ENCODE results near the gene TC2N.

DNA sequence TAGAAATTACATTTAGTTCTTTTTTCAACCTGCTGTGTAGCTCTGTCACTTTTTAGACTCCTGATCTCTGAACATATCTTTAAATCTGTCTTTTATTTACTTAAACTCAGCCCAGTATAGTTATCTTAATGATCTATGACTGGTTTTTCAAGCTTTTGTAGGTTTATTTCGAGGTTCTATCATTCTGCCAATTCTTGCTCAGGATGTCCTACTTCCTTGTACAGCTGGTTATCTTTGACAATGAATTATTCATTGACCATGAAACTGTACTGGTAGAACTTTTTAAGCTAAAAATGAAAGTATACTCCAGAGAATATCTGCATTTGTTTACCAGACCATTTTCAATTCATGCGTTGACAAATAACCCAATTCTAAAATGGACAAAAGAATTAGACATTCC, 37.8 kb downstream of the TC2N start:
- TF ChIP-seq, protein P1, sequence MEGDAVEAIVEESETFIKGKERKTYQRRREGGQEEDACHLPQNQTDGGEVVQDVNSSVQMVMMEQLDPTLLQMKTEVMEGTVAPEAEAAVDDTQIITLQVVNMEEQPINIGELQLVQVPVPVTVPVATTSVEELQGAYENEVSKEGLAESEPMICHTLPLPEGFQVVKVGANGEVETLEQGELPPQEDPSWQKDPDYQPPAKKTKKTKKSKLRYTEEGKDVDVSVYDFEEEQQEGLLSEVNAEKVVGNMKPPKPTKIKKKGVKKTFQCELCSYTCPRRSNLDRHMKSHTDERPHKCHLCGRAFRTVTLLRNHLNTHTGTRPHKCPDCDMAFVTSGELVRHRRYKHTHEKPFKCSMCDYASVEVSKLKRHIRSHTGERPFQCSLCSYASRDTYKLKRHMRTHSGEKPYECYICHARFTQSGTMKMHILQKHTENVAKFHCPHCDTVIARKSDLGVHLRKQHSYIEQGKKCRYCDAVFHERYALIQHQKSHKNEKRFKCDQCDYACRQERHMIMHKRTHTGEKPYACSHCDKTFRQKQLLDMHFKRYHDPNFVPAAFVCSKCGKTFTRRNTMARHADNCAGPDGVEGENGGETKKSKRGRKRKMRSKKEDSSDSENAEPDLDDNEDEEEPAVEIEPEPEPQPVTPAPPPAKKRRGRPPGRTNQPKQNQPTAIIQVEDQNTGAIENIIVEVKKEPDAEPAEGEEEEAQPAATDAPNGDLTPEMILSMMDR (IDR thresholded peaks at IDR 0.05; ENCODE audit: extremely low read depth in 1 of 2, insufficient read depth in 1 of 2, low read depth in 1 of 2, low read length in 2 of 2), result no peak
- TF ChIP-seq, protein P2, sequence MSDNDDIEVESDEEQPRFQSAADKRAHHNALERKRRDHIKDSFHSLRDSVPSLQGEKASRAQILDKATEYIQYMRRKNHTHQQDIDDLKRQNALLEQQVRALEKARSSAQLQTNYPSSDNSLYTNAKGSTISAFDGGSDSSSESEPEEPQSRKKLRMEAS (IDR thresholded peaks at IDR 0.05; ENCODE audit: insufficient read depth, insufficient read length), result no peak
- no peak for TF ChIP-seq POLR2A (IDR thresholded peaks at IDR 0.05; ENCODE audit: low read depth, low read length)
- TF ChIP-seq MYC (IDR thresholded peaks at IDR 0.05; ENCODE audit: low read depth, low read length), result no peak
- TF ChIP-seq EZH2 (IDR thresholded peaks at IDR 0.05; ENCODE audit: borderline replicate concordance, low read depth, low read length, severe bottlenecking), result no peak

Data from endothelial cell of umbilical vein (primary cell).